H9 (cell line): Measurements from ENCODE around the gene AFF1. TPM values are rescaled to one million over a fixed set of nuclear protein-coding genes. Genes with fewer than 3 reads are reported as not detected.

Source experiments
- DNase-seq: peaks from one replicate; pipeline ENCODE4 v3.0.0-alpha.2; 2017
- H2AFZ ChIP-seq: one replicate; pipeline ENCODE4 v1.6.1; 2013; ENCODE audit warnings: mild to moderate bottlenecking, low read length, control low read depth, moderate library complexity
- H2AK5ac ChIP-seq: 2 replicates; pipeline ENCODE4 v1.6.1; 2013; ENCODE audit warnings: low read length, control low read depth, mixed read lengths; ENCODE audit not compliant: insufficient read length
- H2BK120ac ChIP-seq: one replicate; pipeline ENCODE4 v1.6.1; 2013; ENCODE audit warnings: low read depth, mild to moderate bottlenecking, low read length, control low read depth, inconsistent platforms; ENCODE audit not compliant: poor library complexity, severe bottlenecking
- H2BK12ac ChIP-seq: 2 replicates; pipeline ENCODE4 v1.6.1; 2013; ENCODE audit warnings: low read length, control low read depth, mixed read lengths, low read depth; ENCODE audit not compliant: insufficient read length
- H2BK15ac ChIP-seq: 2 replicates; pipeline ENCODE4 v1.6.1; 2013; ENCODE audit warnings: low read depth, low read length, control low read depth
- H2BK20ac ChIP-seq: one replicate; pipeline ENCODE4 v1.6.1; 2013; ENCODE audit warnings: low read depth, mild to moderate bottlenecking, low read length, control low read depth, inconsistent platforms; ENCODE audit not compliant: poor library complexity, severe bottlenecking
- H2BK5ac ChIP-seq: 2 replicates; pipeline ENCODE4 v1.6.1; 2013; ENCODE audit warnings: low read length, control low read depth, mixed read lengths; ENCODE audit not compliant: insufficient read length
- H3K14ac ChIP-seq: 2 replicates; pipeline ENCODE4 v1.6.1; 2013; ENCODE audit warnings: low read length, control low read depth; ENCODE audit not compliant: insufficient read depth
- H3K18ac ChIP-seq: 2 replicates; pipeline ENCODE4 v1.6.1; 2013; ENCODE audit warnings: low read depth, mild to moderate bottlenecking, mixed read lengths, low read length, control low read depth; ENCODE audit not compliant: insufficient read length
- H3K23ac ChIP-seq: 2 replicates; pipeline ENCODE4 v1.6.1; 2013; ENCODE audit warnings: low read length, control low read depth, mixed read lengths, low read depth; ENCODE audit not compliant: insufficient read length
- H3K23me2 ChIP-seq: 2 replicates; pipeline ENCODE4 v1.6.1; 2013; ENCODE audit warnings: low read depth, mild to moderate bottlenecking, mixed read lengths, low read length, control low read depth; ENCODE audit not compliant: insufficient read length, poor library complexity, severe bottlenecking
- H3K27ac ChIP-seq: 2 replicates; pipeline ENCODE4 v1.5.1; 2013; ENCODE audit warnings: low read length, control low read depth, mixed read lengths, low read depth; ENCODE audit not compliant: insufficient read length
- H3K27me3 ChIP-seq: 2 replicates; pipeline ENCODE4 v1.6.1; 2013; ENCODE audit warnings: low read length, control low read depth, inconsistent platforms; ENCODE audit not compliant: insufficient read depth
- H3K4ac ChIP-seq: 2 replicates; pipeline ENCODE4 v1.6.1; 2013; ENCODE audit warnings: low read depth, mild to moderate bottlenecking, control low read depth, inconsistent platforms, low read length, moderate library complexity
- H3K4me1 ChIP-seq: 2 replicates; pipeline ENCODE4 v1.6.1; 2013; ENCODE audit warnings: low read length, control low read depth, inconsistent platforms; ENCODE audit not compliant: insufficient read depth
- H3K4me2 ChIP-seq: 2 replicates; pipeline ENCODE4 v1.6.1; 2013; ENCODE audit warnings: low read length, control low read depth, mixed read lengths; ENCODE audit not compliant: insufficient read length, insufficient read depth
- H3K56ac ChIP-seq: 2 replicates; pipeline ENCODE4 v1.6.1; 2013; ENCODE audit warnings: low read depth, mild to moderate bottlenecking, mixed read lengths, low read length, control low read depth; ENCODE audit not compliant: insufficient read length
- H3K79me1 ChIP-seq: 2 replicates; pipeline ENCODE4 v1.6.1; 2013; ENCODE audit warnings: low read depth, mild to moderate bottlenecking, moderate library complexity, low read length, control low read depth, inconsistent platforms; ENCODE audit not compliant: insufficient read depth, poor library complexity, severe bottlenecking
- H3K79me2 ChIP-seq: 2 replicates; pipeline ENCODE4 v1.6.1; 2013; ENCODE audit warnings: low read length, control low read depth, inconsistent platforms; ENCODE audit not compliant: insufficient read depth
- H3K9ac ChIP-seq: 2 replicates; pipeline ENCODE4 v1.6.1; 2013; ENCODE audit warnings: low read length, control low read depth, mixed read lengths; ENCODE audit not compliant: insufficient read length; ENCODE audit errors: extremely low read depth
- H3K9me3 ChIP-seq: one replicate; pipeline ENCODE4 v1.6.1; 2013; ENCODE audit warnings: low read depth, low read length, inconsistent platforms; ENCODE audit not compliant: control insufficient read depth
- H3T11ph ChIP-seq: one replicate; pipeline ENCODE4 v1.6.1; 2013; ENCODE audit warnings: mild to moderate bottlenecking, low read length, control low read depth, inconsistent platforms
- H4K20me1 ChIP-seq: one replicate; pipeline ENCODE4 v1.6.1; 2013; ENCODE audit not compliant: control insufficient read depth, insufficient read length, insufficient read depth
- H4K5ac ChIP-seq: 2 replicates; pipeline ENCODE4 v1.6.1; 2013; ENCODE audit warnings: low read depth, mild to moderate bottlenecking, mixed read lengths, low read length, control low read depth; ENCODE audit not compliant: insufficient read length
- H4K8ac ChIP-seq: replicated peaks from 2 replicates; pipeline ENCODE4 v1.6.1; 2013; ENCODE audit warnings: low read length, control low read depth, mixed read lengths, low read depth; ENCODE audit not compliant: insufficient read length
- H4K91ac ChIP-seq: 2 replicates; pipeline ENCODE4 v1.6.1; 2013; ENCODE audit warnings: low read depth, mild to moderate bottlenecking, moderate library complexity, mixed read lengths, low read length, control low read depth; ENCODE audit not compliant: insufficient read length
- H3K27ac Mint-ChIP-seq, 3 experiments: 2 replicates in 2 of 3; 3 replicates in 1 of 3; pipeline ENCODE4 v1.8.0; 2020 to 2021; ENCODE audit warnings: mixed read lengths in 3 of 3, mild to moderate bottlenecking in 1 of 3, moderate library complexity in 1 of 3
- H3K27me3 Mint-ChIP-seq: 2 replicates; pipeline ENCODE4 v1.8.0; 2021; ENCODE audit warnings: low read depth, mild to moderate bottlenecking, moderate library complexity, mixed read lengths
- H3K36me3 Mint-ChIP-seq, 3 experiments: 2 replicates in 2 of 3; 3 replicates in 1 of 3; pipeline ENCODE4 v1.8.0; 2020 to 2021; ENCODE audit warnings: low read depth in 3 of 3, mixed read lengths in 3 of 3; ENCODE audit not compliant: insufficient read depth in 1 of 3
- H3K4me1 Mint-ChIP-seq, 2 experiments: 2 replicates each; pipeline ENCODE4 v1.8.0; 2020; ENCODE audit warnings: mixed read lengths in 2 of 2
- H3K4me3 Mint-ChIP-seq, 2 experiments: 2 replicates in 1 of 2; 3 replicates in 1 of 2; pipeline ENCODE4 v1.8.0; 2020 to 2021; ENCODE audit warnings: mild to moderate bottlenecking in 2 of 2, mixed read lengths in 2 of 2, moderate library complexity in 1 of 2
- H3K9me3 Mint-ChIP-seq, 2 experiments: 2 replicates in 1 of 2; 3 replicates in 1 of 2; pipeline ENCODE4 v1.8.0; 2020; ENCODE audit warnings: mild to moderate bottlenecking in 2 of 2, mixed read lengths in 2 of 2, moderate library complexity in 1 of 2
- CTCF ChIP-seq: fragments of 200-600 bp; sonication (generic); conservative IDR thresholded peaks from 3 replicates; pipeline ENCODE4 v1.8.0; 2021; ENCODE audit warnings: antibody characterized with exemption, mild to moderate bottlenecking
- WGBS: extraction: QIAGEN DNeasy Blood & Tissue Kit; methylation state at CpG from one replicate; pipeline ENCODE4 v1.1.7; 2013; ENCODE audit warnings: missing lambda C conversion rate, low lambda C conversion rate, mixed read lengths; ENCODE audit not compliant: insufficient read length; ENCODE audit errors: extremely low coverage; 5-methylcytosine and 5-hydroxymethylcytosine counted together
- total RNA-seq: library from RNA; stranded (reverse); gene quantifications from 2 replicates; pipeline ENCODE4 v1.2.1, GENCODE V29; 2021

Gene AFF1
- total RNA-seq, 1 experiment from 2014 or later = 74.5 TPM

GRCh38 chr4:87150498-87151261 lies 215.9 kb downstream of the AFF1 start:
- H3K9ac ChIP-seq = no peak overlapping the region
- no peaks in the 10 kb centered on the region for H3K27me3 ChIP-seq
- no peak overlapping the region for H4K91ac ChIP-seq
- H3K27me3 Mint-ChIP-seq = no peaks in the 10 kb centered on the region
- peaks cover 0 to under 1% (median 0%) of the 10 kb centered on the region in 3 experiments; a peak in 1 of 7 replicates for H3K36me3 Mint-ChIP-seq
- no peak overlapping the region for H3T11ph ChIP-seq
- no peak overlapping the region for H2BK12ac ChIP-seq
- H3K4me2 ChIP-seq = no peak overlapping the region
- DNase-seq = no peak
- H3K14ac ChIP-seq = no peak overlapping the region
- no peak overlapping the region for H3K23ac ChIP-seq
- no peak overlapping the region for H3K4ac ChIP-seq
- no peak overlapping the region for H3K18ac ChIP-seq
- peaks cover 9 to 18% of the 10 kb centered on the region in 2 experiments; a peak in 3 of 4 replicates for H3K4me1 Mint-ChIP-seq
- no peaks in the 10 kb centered on the region for H4K20me1 ChIP-seq
- H3K4me1 ChIP-seq = no peaks in the 10 kb centered on the region
- no peak overlapping the region for H3K4me3 Mint-ChIP-seq
- no peaks in the 10 kb centered on the region for H3K9me3 Mint-ChIP-seq
- no peaks in the 10 kb centered on the region for H3K79me2 ChIP-seq
- no peak overlapping the region for H3K27ac Mint-ChIP-seq
- no peaks in the 10 kb centered on the region for H3K9me3 ChIP-seq
- peak; percentile 93 for TF ChIP-seq CTCF
- no peak overlapping the region for H2AK5ac ChIP-seq
- H2AFZ ChIP-seq = no peak overlapping the region
- no peak overlapping the region for H2BK20ac ChIP-seq
- H3K23me2 ChIP-seq = no peaks in the 10 kb centered on the region
- no peak overlapping the region for H3K27ac ChIP-seq
- H2BK120ac ChIP-seq = no peak overlapping the region
- H2BK5ac ChIP-seq = no peak overlapping the region
- H4K5ac ChIP-seq = no peak overlapping the region
- no peak overlapping the region for H3K56ac ChIP-seq
- no peak overlapping the region for H4K8ac ChIP-seq
- H2BK15ac ChIP-seq = no peak overlapping the region
- no CpG with 5 or more reads among the region's 2 CpGs for WGBS
- H3K79me1 ChIP-seq = no peaks in the 10 kb centered on the region
